Loucy (cell line): ENCODE results near the gene NADK2.

Experiments used
- EZH2phosphoT487 ChIP-seq: fragments of 200-600 bp; IDR thresholded peaks from 2 replicates; pipeline ENCODE4 v1.6.1; 2018; ENCODE audit warnings: antibody characterized with exemption, mild to moderate bottlenecking, moderate library complexity, borderline replicate concordance
- TF ChIP-seq, protein P1 (sequence below): fragments of 200-600 bp; sonication (generic); conservative IDR thresholded peaks from 2 replicates; pipeline ENCODE4 v1.5.1; 2014; ENCODE audit warnings: mild to moderate bottlenecking, antibody characterized with exemption, low read length

DNA sequence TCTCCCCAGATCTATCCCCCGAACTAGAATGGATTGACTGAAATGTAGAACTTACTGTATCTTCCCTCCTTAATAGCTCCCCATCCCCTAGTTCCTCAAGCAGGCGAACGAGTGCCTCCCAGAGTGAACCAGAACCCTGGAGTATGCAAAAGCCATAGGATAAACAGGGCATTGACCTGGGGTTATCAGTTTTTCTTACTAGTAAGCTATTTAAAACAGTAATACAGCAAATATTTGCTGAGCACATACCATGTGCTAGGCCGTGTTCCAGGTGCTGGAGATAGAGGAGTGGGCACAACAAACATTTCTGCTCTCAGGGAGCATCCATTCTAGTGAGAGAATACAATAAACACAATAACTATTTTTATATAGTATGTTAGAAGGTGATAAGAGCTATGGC lies 88.0 kb downstream of the NADK2 start:
- TF ChIP-seq, protein P1, sequence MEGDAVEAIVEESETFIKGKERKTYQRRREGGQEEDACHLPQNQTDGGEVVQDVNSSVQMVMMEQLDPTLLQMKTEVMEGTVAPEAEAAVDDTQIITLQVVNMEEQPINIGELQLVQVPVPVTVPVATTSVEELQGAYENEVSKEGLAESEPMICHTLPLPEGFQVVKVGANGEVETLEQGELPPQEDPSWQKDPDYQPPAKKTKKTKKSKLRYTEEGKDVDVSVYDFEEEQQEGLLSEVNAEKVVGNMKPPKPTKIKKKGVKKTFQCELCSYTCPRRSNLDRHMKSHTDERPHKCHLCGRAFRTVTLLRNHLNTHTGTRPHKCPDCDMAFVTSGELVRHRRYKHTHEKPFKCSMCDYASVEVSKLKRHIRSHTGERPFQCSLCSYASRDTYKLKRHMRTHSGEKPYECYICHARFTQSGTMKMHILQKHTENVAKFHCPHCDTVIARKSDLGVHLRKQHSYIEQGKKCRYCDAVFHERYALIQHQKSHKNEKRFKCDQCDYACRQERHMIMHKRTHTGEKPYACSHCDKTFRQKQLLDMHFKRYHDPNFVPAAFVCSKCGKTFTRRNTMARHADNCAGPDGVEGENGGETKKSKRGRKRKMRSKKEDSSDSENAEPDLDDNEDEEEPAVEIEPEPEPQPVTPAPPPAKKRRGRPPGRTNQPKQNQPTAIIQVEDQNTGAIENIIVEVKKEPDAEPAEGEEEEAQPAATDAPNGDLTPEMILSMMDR: no peak
- no peak for TF ChIP-seq EZH2phosphoT487
